GM19455 (cell line): ENCODE results near the gene RIMS1.
A peak's percentile ranks its signal among the peaks of the same experiment; 100 is the strongest.

Experiments
- ATAC-seq: cut with Tn5 transposase; IDR thresholded peaks from one replicate; pipeline ENCODE4 v1.9.1; 2021; ENCODE audit not compliant: unreplicated experiment

The RIMS1 gene

DNA sequence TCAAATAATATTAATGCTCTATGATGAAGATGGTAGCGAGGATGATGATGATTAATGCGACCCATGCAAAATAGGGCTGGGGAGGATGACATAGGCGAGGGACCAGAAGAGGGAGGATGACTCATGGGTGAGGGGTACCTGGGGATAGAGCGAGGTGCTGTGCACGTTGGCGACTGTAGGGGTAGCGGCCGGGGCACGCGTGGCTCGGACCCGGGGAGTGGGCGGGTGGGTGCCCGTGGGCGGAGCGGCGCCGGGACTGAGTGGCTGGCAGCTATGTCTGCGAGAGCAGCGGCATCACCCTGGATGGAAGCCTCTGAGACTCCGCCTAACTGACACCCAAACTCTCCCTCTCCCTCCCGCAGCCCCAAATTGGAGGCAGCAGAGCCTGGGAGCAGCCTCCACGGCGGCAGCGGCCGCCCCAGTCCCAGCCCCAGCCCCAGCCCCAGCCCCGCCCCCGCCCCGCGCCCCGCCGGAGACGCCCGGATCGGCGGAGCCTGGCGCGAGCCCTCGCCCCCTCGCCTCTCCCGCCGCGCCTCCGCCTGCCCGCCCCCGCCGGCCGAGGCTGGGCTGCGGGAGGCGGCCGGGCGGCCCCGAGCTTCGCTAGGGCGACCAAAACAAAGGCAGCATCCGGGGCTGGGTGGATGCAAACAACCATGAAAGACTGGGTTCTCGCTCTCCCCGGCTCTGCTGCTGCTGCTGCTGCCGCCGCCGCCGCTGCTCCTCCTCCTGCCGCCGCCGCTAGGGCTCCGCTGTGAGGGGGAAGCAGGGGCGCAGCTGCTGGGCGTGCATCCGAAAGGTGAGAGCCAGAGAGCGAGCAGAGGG, at the start of gene RIMS1:
RIMS1 (plus strand) TSS at position 367 of the 822 bp plus-strand sequence. CDS start 474 bp downstream, outside the sequence.
- ATAC-seq: peak; percentile 89

- ATAC-seq: no peak
Measured at GRCh38 chr6:71851214-71851613, 35.1 kb upstream of the RIMS1 start.

- ATAC-seq: no peak
Measured at GRCh38 chr6:71852948-71853347, 33.4 kb upstream of the RIMS1 start.

DNA sequence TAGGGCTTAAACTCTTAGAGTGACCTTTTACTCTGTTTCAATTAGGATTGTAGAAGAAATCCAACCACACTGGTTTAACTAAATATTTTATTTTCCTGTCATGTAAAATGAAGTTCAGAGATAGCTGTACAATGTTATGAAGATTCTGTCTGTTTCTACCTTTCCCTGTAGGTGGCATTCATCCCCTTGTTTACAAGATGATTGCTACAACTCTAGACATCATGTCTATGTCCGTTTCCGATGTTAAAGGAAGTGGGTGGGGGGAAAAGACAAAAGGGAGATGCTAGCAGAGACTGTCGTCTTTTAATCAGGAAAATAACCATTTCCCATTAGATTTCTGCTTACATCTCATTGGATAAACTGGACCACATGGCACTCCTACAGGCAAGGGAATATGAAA, 30.9 kb upstream of the RIMS1 start:
- no peak for ATAC-seq

DNA sequence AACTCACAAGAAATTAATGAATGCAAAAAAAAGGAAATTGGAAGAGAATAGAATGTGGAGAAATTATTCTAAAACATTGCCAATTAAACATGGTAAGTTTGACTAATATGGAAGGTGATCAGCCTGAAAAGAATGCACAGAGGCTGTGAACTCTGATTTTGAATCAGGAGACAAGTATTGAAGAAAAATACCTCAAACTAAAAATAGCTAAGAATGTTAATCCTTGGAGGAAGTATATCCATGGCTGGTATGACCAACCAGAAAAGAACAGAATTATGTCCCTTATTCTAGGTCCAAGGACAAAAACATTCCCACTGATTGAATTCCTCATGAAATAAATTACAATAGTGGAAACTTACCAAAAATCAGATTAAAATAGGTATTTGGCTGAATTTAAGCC, 7.3 kb upstream of the RIMS1 start:
- no peak for ATAC-seq

- peak; percentile 24 for ATAC-seq
Measured at GRCh38 chr6:71887006-71887743, 825 bp downstream of the RIMS1 start.

DNA sequence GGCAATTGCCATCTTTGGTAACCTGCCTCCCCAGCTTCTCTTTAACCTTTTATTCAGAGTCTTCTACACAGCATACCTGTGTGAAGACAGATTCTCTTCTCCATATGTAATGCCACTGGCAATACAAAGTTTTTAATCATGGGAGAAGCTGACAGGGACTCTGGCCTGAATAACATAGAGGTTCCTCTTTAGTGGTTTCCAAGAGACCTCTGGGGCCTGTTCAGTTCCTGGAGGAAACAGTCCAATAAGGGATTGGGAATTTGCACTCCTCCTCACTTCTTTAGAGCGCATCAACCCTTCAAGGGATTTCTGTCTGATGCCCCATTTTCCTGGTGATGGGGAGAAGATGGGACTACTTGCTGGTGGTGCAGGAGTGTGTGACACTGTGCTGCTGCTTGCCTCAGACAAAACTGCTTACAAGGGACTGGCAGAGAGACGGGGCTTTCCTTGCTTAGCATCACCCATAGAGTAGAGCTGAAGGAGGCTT, 1.4 kb downstream of the RIMS1 start:
- ATAC-seq: no peak

- no peak for ATAC-seq
Measured at GRCh38 chr6:71888756-71889340, 2.5 kb downstream of the RIMS1 start.

- no peak for ATAC-seq
Measured at GRCh38 chr6:71889366-71889765, 3.0 kb downstream of the RIMS1 start.

GRCh38 chr6:71892641-71893040, 6.3 kb downstream of the RIMS1 start:
- no peak for ATAC-seq

DNA sequence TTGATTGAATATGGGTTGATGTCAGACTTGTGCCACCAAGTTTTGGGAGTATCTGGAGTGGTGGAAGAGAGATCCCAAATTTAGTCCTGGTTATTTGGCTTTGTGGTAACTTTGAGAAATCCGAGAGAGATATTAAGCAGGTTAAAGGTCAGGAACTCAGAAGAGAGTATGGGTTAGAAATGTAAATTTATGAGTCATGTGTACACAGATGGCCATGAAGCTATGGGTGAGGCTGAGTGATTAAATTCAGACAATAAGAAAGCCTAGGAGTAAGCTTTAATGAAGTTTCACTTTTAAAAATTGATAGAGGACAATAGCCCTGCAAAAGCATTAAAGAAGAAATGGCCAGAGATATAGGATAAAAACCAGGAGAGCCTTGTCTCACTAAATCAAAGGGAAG, 14.3 kb downstream of the RIMS1 start:
- no peak for ATAC-seq

GRCh38 chr6:71902261-71902660, 15.9 kb downstream of the RIMS1 start:
- peak; percentile 52 for ATAC-seq

GRCh38 chr6:71906813-71907212, 20.5 kb downstream of the RIMS1 start:
- no peak for ATAC-seq

DNA sequence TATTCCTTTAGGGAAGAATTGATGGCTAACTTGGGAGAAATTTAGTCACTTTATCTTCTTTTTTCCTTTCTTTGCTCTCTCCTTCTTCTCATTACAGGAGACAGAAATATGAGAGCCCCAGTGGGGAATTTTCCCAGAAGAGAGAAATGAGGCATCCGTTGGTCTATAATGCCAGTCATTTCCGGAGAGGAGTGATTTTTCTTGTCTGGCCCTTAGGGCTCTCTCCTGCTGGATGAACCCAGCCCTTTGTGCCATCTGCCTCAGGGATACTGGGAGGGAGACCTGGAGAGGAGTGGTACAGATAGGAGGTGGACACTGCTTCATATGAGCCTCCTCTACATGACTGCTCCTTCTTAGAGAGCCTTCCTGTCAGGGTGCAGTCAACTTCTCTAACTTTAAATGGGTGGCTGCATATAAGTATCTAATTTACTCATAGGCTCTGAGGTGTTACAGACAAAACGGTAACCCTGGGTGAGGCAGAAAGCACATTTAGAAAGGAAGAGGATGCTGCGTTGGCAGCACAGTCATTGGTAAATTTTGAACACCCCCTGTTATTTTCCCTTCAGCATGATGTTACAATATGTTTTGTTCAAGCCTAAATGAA, 21.9 kb downstream of the RIMS1 start:
- ATAC-seq: no peak

- ATAC-seq: no peak
Measured at GRCh38 chr6:71913444-71914234, 27.3 kb downstream of the RIMS1 start.

GRCh38 chr6:71929047-71929446, 42.7 kb downstream of the RIMS1 start:
- ATAC-seq: no peak

DNA sequence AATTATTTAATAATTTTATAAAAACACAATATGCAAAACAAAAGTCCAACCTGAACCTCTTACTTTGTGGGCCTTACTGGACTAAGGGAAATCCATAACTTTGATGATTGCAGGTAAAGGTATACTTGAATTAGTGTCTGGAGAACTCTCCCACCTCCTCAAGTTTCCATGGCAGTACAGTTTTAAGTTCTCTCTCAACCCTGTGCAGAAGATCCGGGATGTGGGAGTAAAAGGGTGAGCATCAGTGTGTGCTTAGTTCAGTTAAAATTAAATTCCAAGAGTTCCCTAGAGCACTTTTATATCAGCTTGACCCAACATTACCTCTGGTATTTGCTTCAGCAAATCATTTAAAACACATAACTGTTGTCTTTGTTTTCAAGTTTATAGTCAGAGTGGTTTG, 47.5 kb downstream of the RIMS1 start:
- ATAC-seq: no peak

- ATAC-seq: no peak
Measured at GRCh38 chr6:71965404-71965803, 79.1 kb downstream of the RIMS1 start.

DNA sequence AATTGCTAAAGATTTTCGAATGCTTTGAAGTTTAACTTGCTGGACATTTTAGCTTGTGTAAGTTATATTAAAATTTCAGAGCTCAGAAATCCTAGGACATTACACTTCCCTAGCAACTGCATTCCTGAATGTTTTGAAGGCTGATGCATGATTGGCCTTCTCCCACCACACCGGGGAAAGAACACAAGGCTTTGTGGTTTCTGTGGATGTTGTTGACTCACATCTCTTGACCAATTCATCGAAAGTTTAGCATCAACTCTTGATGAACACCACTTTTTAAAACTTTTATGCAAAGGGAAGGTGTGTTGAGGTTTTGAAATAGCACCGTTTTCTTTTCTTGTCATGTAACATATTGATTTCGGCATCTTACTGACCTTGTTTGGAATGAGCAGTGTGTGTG, 81.1 kb downstream of the RIMS1 start:
- ATAC-seq: no peak

GRCh38 chr6:71977884-71978283, 91.5 kb downstream of the RIMS1 start:
- ATAC-seq: no peak

GRCh38 chr6:71979911-71980310, 93.6 kb downstream of the RIMS1 start:
- no peak for ATAC-seq
